GM04503 (cell line): ENCODE results near the gene ZC3H8.
"Not testable (repeated sequence)": the region's sequence is repeated elsewhere in the genome, so short reads cannot be mapped to it uniquely, and the experiment has no call there.

Experiments used
- DNase-seq: peaks from one replicate; pipeline ENCODE4 v3.0.0-alpha.2; 2012; ENCODE audit warnings: low read depth

ZC3H8 gene

DNA sequence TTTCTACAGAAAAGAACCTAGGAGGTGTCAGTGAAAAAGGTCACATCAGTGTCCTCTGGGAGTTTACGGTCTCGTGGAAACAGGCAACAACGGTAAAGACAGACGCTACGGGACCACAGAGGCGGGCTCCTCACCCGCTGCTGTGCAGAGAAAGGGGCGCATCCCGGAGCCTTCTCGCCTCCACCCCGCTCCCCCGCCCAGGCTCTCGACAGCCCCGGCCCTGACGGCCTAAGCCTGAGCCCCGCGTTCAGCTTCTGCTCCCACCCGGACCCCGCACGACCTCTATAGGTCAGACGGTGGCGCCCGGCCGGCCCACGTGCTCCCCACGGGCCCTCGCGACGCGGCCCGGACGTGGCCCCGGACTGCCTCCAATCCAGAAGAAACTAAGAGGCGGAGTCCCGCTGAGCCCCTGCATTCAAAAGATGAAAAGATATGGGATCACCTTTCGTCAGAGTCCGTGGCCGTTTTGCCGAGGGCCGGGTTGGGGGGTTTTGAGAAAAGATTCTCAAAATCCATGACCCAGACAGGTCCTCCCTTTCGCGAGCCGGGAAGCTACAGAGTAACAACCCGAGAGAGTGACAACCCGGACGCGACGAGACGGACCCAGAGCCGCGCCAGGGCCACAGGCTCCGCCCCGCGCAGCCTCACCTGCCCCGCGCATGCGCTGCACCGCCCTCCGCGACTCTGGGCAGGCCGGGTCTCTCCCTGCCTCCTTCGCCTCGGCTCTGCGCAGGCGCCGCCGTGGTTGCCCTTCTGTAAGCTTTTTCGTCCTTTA lies at the start of gene ZC3H8:
ZC3H8 (minus strand) TSS at position 577 of the 775 bp plus-strand sequence; CDS start at position 516, 61 bp downstream.
- peak; percentile 37 for DNase-seq

DNA sequence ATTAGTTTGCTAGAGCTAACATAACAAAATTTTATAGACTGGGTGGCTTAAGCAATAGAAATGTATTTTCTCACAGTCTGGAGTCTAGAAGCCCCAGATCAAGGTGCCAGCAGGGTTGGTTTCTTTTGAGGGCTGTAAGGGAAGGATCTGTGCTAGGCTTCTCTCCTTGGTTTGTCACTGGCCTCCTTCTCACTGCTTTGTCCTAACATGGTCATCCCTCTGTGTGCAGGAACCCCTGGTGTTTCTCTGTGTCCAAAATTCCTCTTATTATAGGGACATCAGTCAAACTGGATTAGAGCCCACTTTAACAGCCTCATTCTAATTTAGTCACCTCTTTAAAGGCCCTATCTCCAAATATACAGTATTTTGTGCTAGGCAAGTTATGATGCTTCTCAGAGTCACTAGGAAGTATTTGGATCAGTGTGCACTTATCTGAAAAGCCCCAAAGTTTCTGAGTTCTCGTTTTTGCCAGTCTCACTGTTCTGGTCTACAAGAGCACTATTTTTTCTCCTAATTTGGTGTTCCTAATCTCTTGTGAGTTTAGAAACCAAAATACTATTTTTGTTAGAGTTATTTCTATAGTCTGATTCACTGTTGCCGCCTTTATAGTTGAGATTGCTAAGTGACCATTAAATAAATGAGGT lies 49.6 kb upstream of the ZC3H8 start:
- no peak for DNase-seq

DNA sequence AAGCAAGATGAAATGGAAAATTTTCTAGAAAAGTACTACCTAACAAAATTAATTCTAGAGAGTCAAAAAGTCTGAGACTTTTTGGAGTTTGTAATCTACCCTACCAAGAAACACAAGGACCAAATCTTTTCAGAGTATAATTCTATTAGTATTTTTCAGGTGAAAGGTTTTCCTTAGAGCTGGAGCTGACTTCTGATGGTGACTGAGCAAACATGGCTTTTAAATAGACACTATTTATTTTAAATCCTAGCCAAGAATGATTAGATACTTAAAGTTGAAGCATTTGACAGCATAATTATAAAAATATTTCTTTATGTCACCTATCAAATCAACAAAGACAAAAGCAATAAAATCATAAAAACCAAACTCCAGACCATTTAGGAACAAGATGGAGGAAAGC lies 47.1 kb upstream of the ZC3H8 start:
- no peak for DNase-seq

DNA sequence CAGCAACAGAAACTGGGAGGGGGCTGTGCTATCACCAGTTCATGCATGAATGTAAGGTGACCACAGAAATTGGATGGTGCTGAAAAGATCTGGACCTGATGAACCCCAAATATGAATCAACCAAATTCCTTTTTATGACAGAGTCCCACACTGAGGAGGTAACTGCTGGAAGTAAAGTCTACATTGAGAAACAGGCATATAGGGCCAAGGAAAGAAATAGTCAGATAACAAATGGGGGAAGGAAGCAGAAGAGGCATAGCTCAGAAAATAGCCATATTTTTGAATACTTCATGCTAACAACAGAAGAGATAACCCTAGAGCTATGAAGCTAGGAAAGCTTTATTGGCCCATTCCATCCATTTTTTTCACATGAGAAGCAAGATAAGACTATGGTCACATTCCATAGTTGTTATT lies 46.3 kb upstream of the ZC3H8 start:
- DNase-seq: no peak

DNA sequence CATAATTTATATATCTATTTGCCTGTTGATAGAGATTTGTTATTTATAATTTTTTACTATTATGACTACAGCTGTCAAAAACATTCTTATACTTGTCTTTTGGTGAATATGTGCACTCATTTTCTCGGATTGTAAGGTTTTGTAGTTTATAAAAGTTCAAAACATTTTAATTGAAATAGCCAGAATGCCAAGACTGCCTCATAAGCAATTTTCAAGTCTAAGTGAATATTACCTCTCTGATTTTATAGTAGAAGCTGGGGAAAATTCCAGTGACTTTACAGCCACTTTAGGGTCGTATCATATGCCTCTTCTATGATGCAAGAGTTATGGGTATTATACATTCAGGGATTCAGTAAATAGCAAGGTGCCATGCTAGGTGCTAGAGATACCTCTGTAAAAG lies 41.6 kb upstream of the ZC3H8 start:
- DNase-seq: no peak

DNA sequence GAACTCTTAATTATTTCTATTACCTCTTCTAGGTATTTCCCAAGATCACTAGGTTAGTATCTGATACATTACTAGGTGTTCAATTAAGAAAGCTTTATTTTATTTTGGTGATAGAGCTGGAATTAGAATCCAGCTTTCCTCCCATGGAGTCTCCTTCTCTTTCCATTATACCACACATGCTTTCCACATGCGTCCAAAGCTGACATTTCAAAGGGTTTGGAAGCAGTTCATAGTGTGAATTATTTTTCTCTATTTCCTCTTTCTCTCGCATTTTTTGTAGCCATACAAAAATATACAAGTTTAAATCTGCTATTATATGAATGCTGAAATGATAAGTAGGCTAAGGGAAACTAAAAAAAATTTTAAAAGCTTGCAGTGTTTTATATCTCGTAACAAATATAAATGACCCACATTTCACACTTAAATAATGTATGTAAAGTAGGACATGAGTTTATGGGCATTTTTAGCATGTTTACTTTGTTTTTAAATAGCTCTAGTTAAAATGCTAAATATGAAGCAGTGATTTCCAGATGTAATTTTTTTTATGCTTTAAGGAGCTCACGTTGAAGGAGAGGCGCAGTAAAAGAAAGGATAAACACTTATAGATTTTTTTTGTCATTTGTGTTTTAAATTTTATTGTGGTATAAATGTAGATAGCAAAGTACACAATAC lies 40.7 kb upstream of the ZC3H8 start:
- DNase-seq: no peak

DNA sequence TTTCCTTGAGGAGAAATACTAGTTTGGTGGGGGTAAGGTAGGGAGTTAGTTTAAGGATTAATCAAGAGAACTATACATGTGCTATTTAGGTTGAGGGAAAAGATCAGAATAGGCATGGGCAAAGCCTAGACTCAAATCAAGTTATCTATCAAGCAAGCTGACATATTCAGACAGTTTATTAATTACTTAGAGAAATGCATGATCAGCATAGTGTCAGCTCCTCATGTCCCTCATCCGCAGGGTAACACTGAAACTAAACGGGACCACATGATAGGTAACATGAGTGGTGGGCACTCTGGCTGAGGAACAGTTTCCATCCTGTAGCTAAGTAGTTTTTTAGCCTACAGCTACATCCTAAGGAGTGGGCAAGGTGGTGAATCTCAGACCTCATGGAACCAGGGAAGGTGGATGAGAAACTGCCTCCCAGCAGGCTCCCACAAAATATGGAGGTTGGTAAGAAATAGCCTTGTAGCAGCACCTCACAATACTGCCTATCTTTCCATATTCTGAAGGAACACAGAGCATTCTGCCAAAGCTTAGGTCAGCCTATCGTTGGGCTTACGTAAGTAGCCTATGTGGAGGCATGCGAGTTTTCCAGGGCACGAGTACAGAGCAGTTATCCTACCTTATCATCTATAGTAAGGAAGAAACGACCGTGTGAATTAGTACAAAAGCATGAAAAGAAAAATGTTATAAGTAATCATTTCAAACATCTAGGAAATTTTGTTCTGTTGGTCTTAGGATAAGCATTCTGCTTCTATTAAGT lies 39.0 kb upstream of the ZC3H8 start:
- DNase-seq: no peak

DNA sequence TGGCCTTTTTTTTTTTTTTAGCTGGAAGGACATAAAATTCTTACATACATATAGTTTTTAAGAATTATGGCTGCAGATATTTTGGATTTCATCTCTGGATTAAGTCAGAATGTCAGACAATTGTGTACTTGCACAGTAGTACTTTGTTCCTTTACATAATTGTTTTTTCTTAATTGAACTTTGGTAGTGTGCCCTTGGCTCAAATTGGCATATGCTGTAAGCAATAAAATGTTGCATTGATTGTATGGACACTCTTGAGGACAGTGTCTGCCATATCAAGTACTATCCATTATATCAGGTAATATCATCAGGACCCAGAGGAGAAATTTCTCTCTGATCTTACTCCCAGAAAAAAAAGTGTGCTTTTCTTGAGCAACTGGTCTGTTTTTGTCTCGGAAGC lies 35.8 kb upstream of the ZC3H8 start:
- DNase-seq: no peak

DNA sequence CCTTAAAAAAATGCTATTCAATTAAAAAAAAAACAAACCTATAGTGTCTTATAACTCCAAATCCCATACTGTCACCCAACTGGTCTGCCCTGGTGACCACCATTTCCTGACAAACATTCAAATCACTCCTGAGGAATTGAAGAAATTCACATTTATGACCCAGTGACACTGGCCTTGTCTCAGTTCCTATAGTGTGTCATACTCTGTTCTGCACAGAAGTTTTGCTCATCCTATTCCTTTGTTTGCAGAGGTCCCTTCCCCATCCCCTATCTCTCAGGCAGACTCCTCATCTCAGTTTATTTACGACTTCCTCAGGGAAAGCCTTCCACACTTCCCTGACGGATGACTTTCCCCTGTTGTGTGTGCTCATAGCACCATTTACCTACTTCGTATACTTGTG lies 35.2 kb upstream of the ZC3H8 start:
- DNase-seq: no peak

DNA sequence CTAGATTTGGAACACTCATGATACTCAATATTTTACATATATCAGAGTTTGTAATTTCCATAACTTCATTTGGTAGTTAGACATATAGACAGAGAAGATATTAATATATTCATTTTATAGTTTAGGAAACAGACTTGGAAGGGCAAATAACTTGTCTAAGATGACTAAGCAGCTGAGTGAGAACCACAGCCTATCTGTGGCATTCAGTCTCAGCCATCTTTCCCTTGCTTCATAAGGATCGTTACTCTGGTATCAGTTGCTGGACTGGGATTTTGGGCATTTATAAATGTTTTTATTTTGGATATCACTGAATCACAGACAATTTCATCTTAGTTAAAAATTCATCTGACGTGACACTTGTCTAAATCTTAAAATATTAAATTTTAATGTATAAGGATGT lies 28.7 kb upstream of the ZC3H8 start:
- not testable (repeated sequence) for DNase-seq

DNA sequence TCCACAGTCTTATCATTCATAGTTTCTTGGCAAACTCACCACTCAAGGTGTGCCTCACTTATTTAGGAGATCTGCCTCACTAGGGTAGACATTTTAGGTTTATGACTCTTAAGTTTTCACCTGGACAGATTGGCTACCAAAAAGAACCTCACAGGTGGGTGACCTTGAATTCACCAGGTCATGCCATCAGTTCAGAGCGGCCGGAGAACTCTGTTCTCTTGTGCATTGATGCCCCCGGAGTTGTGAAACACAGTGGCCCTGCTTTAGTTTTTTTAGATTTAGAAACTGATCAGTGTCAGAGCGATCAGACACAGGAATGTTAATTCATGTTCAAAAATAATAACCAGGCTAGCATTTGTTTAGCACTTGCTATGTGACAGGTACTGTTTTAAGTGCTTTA lies 27.2 kb upstream of the ZC3H8 start:
- not testable (repeated sequence) for DNase-seq

DNA sequence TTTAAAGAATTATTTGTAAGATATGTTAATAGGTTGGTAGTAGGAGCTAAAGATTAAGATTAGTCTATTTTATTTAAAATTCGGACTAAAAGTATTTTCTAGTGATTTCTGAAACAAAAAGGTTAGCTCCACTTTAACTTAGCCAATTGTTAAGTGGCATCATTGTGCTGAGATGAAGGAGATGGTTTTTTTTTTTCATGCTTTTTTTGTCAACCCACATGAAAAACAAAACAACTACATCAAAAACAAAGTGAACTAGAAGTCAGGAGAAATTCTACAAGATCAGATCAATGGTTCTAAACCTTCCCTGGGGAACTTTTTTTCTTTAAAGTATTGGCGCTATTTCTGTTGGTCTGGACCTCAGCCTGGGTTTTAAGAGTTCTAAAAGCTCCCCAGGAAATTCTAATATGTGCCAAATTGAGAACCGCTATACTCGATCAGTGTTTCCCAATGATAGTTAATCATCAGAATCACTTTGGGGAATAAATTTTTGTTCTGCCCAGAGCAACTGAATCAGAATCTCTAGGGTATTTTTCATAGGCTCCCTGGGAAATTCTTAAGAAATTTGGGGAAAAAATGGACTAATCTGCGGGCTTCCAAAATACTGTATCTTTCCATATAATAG lies 22.9 kb upstream of the ZC3H8 start:
- no peak for DNase-seq

DNA sequence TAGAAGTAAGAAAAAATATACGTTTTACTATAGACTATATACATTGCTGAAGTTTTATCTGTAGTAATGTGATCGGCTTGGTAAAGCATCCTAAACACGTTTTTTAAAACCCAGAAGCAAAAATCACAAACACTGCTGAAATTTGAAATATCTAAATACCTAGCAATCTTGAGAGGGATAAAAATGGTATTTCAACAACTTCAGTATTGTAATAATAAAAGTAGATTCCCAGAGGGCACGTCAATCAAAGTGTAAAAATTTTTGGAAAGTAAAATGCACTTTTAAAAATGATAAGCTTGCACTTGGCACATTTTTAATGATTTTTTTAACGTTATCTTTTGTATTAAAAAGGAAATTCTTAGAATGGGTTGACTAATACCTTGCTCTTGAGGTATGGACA lies 22.1 kb upstream of the ZC3H8 start:
- no peak for DNase-seq

DNA sequence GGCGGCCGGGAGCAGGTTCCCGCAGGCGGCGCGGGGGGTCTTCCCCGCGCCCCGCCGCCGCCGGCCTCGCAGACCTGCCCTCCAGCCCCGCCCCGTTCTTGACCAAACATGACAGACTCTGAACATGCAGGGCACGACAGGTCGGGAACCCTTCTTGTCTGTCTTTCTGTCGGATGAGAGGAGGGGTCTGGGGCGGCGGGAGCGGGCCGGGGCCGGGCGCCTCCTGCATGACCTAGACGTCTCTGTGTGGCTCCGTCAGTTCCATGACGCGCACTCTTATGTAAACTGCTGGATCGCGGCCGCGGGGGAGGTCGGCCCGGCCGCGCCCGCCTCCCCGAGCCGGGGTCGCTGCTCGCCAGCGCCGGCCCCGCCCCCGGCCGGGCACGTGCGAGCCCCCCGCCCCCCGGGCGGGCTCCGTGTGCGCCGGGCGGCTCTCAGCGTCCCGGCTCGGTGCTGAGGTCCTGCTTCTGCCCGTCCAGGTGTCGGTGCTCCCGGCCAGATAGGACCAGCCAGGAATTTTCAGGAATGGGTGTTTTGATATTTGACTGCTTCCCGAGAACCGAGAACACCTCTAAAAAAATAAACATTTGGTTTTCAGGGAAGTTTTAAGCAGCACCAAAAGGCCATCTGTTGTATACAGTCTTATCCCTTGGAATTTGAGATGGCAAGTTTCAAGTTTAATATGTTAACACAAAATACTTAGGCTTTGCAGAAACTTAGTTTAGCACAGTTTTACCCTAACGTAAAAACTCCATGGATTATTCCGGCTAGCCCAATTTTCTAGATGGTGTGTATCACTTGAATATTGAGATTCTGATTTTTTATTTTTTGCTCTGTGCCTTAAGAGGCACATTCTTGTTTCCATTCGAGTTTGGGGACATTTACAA lies 21.3 kb upstream of the ZC3H8 start:
- DNase-seq: no peak

DNA sequence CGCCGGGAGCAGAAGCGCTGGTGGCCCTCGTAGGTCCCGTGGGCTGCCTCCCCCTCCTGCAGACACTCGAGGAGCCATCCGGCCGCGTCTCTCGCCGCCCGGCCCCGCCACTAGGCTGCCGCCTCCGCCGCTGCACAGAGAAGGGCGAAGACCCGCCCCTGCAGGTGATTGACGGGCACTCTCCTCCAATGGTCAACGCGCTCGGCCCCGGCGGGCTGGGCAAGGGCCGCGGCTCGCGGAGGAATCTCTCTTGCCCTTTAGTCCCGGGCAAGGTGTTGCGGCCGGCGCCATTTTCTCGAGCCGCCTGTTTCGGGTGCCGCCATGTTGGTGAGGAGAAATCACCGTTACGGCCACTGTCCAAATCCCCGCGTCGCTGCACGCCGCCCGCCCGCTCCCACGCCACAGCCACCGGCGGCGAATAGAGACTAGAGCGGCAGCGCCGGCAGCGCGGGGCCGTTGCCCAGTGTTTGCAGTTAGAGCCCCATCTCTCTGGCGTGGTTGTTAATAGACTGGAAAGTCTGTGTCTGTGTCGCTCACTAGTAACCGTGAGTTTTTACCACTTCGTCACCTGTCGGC lies 20.6 kb upstream of the ZC3H8 start, which contains the start of gene ZC3H6:
ZC3H6 (plus strand) TSS at position 287 of the 576 bp plus-strand sequence. CDS start 398 bp downstream, outside the sequence.
- DNase-seq: peak; percentile 85

DNA sequence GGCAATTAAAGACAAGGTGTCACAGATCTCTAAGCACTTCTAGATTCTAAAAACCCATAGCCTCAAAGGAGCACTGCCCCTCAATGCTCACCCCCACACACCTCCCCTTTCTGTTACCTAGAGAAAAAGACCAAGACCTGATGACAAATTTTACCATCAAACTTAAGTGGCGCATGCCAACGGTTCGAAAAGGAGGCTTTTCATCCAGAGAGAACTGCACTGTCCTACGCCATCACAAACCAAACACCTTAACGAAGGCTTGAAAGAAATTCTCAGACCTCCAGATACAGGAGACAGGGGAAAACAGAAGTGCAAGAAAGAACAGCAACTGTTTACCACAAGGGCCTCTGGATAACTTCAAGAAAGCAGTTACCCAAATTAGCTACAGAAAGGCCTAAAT lies 18.5 kb upstream of the ZC3H8 start:
- DNase-seq: no peak

DNA sequence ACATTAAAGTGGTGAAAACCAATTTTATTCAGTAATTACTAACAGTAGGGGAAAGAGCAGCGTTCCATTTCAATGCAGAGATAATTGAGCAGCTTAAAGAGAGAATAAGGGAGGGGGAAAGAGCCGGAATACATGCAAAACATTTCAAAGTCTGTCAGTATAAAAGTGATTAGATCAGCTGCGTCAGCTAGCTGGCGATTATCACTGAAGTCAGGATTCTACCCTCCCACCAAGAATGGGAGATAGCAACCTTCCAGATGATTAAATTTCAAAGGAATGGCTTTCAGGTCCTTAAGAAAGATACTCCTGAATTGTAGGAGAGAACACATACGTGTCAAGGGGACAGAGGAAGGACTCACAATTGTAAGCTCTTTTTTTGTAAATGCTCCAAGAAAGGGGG lies 17.8 kb upstream of the ZC3H8 start:
- DNase-seq: no peak

DNA sequence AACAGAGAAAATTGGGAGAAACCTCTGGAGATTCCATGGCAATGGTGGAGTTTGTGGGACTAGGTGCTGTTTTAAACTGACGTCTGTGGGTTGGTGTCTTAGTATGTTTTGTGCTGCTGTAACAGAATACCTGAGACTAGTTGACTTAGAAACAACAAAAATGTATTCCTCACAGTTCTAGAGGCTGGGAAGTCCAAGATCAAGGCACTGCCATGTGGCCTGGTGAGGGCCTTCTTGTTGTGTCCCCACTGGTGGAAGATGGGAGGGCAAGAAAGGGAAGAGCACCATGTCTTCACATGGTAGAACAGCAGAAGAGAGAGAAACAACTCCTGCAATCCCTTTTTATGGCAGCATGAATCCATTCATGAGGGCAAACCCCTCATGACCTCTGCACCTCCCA lies 13.7 kb upstream of the ZC3H8 start:
- DNase-seq: no peak

DNA sequence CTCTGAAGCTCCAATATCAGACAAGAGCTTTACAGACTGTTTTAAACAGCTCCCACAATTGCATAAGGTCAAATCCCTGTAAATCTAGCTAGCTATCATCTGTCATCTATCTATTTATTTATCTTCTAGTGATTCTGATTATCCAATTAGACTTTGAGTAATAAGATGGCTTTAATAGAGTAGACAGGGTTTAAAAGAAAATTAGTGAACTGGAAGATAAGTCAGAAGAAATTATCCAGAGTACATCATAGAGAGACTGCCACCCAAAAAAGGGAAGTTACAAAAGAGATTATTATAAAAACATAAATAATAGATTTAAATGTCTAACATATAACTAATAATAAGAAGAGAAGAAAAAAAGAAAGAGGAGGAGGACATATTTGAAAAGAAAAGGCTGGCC lies 8.0 kb upstream of the ZC3H8 start:
- DNase-seq: no peak

DNA sequence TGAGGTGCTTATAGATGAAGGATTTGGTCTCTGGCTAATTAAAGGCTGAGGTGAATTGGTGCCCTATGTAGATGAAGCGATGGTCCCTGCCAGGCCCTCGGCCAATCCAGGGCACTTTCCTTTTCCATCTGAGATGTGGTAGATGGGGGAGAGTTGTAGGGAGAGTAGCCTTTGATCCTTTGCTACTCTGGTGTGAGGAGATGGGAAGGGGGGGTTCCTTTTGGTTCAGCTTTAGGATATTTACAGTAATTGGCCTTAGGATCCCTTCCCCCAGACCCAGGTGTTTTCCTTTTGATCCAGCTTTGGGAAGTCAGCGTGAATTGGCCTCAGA lies 5.4 kb upstream of the ZC3H8 start:
- DNase-seq: no peak
